RWPE1 (cell line): ENCODE data around the gene S1PR1.

ENCODE experiments used
- CTCF ChIA-PET: fragments of 350-600 bp; sonication (Branson Sonifier 250); formaldehyde crosslinking; extraction: SDS; loops from one replicate; lab custom pipeline; 2021; lab: Yijun Ruan, JAX
- POLR2A ChIA-PET: fragments of 400-600 bp; formaldehyde crosslinking; extraction: SDS; loops from one replicate; lab custom pipeline; 2020; ENCODE audit warnings: antibody characterized with exemption; ENCODE audit not compliant: low non-redundant PET; lab: Yijun Ruan, JAX
- DNase-seq: peaks from one replicate; pipeline ENCODE4 v3.0.0; 2012; ENCODE audit warnings: low spot score
- H3K27ac ChIP-seq: fragments of 450-650 bp; 2 replicates; pipeline ENCODE4 v1.5.1; 2017
- CTCF ChIP-seq: fragments of 450-650 bp; conservative IDR thresholded peaks from 2 replicates; pipeline ENCODE4 v1.5.1; 2017; ENCODE audit warnings: low read depth, mild to moderate bottlenecking

The S1PR1 gene

GRCh38 chr1:101194746-101195145, 42.1 kb upstream of the S1PR1 start:
- TF ChIP-seq CTCF, result no peak
- no peak overlapping the region for H3K27ac ChIP-seq
- POLR2A ChIA-PET, result no interaction called here
- CTCF ChIA-PET, result interaction anchor here (0.7 kb wide), 1 partner anchor 45 kb away, joined by 5 read pairs; no protein-coding TSS in a partner anchor
- no peak for DNase-seq

- H3K27ac ChIP-seq, result no peak overlapping the region
- CTCF ChIA-PET, result no interaction called here
- no peak for TF ChIP-seq CTCF
- POLR2A ChIA-PET, result no interaction called here
- no peak for DNase-seq
These were observed 40.2 kb upstream of the S1PR1 start for GRCh38 chr1:101196668-101197067.

GRCh38 chr1:101198842-101199636, 37.8 kb upstream of the S1PR1 start:
- ChIA-PET CTCF (no interaction called here), POLR2A (no interaction called here)
- DNase-seq, result no peak
- TF ChIP-seq CTCF, result no peak
- no peak overlapping the region for H3K27ac ChIP-seq

- CTCF ChIA-PET, result no interaction called here
- no peak for DNase-seq
- POLR2A ChIA-PET, result no interaction called here
- H3K27ac ChIP-seq, result no peak overlapping the region
- no peak for TF ChIP-seq CTCF
These were observed 37.2 kb upstream of the S1PR1 start for GRCh38 chr1:101199637-101199982.

DNA sequence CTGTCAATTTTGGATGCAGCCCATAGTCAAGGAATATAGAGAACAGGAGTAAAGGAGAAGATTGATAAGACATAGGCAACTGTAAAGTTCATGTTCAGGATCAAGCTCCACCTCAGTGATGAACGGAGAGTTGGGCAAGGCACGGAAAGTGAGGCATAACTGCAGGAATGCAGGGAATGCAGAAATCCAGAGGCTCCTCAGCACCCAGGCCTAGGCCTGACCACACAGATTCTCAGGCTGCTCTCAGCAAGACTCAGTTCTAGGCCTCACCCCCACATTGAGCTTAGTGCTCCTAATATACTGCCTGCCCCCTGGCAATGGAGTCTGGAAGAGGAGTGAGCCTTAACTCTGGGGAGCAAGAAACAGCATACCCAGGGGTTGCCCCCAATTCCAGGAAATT, 36.3 kb upstream of the S1PR1 start:
- ChIA-PET CTCF (interaction anchor here (0.5 kb wide), 2 partner anchors 38 to 590 kb away, joined by 3 to 4 read pairs; no protein-coding TSS in a partner anchor), POLR2A (no interaction called here)

GRCh38 chr1:101203820-101204540, 32.8 kb upstream of the S1PR1 start:
- DNase-seq, result no peak

More for the DNA sequence above, 36.3 kb upstream of the S1PR1 start:
- peak; percentile 82 for DNase-seq
- H3K27ac ChIP-seq, result peak overlapping the region; percentile 46; the same call in 1 of the 2 replicates
- no peak for TF ChIP-seq CTCF

More at GRCh38 chr1:101203820-101204540, 32.8 kb upstream of the S1PR1 start:
- ChIA-PET CTCF (no interaction called here), POLR2A (no interaction called here)
- no peak for TF ChIP-seq CTCF
- H3K27ac ChIP-seq, result no peak overlapping the region
